HEK293 (cell line): ENCODE results near the gene C1orf21.

Experiments used
- HOXD13 ChIP-seq: sonication (generic); formaldehyde crosslinking; IDR thresholded peaks from 2 replicates; pipeline ENCODE4 v1.8.0; 2022; ENCODE audit warnings: missing genetic modification reagents, borderline replicate concordance
- ZFP69B ChIP-seq: fragments of 450-650 bp; formaldehyde crosslinking; IDR thresholded peaks from 2 replicates; pipeline ENCODE4 v1.5.1; 2016; ENCODE audit warnings: missing biosample characterization, missing genetic modification characterization
- ZNF112 ChIP-seq: fragments of 450-650 bp; formaldehyde crosslinking; IDR thresholded peaks from 2 replicates; pipeline ENCODE4 v1.5.0; 2017; ENCODE audit warnings: missing biosample characterization, missing genetic modification characterization
- ZNF202 ChIP-seq: fragments of 450-650 bp; formaldehyde crosslinking; IDR thresholded peaks from 2 replicates; pipeline ENCODE4 v1.5.1; 2016; ENCODE audit warnings: missing biosample characterization, missing genetic modification characterization, borderline replicate concordance
- ZNF280D ChIP-seq: fragments of 450-650 bp; formaldehyde crosslinking; IDR thresholded peaks from 2 replicates; pipeline ENCODE4 v1.5.1; 2016; ENCODE audit warnings: missing biosample characterization, missing genetic modification characterization
- ZNF350 ChIP-seq: fragments of 450-650 bp; formaldehyde crosslinking; IDR thresholded peaks from 2 replicates; pipeline ENCODE4 v1.5.0; 2017; ENCODE audit warnings: missing biosample characterization, mild to moderate bottlenecking, missing genetic modification characterization
- ZNF514 ChIP-seq: fragments of 450-650 bp; formaldehyde crosslinking; IDR thresholded peaks from 2 replicates; pipeline ENCODE4 v1.5.1; 2016; ENCODE audit warnings: missing biosample characterization, missing genetic modification characterization
- ZNF558 ChIP-seq: fragments of 450-650 bp; formaldehyde crosslinking; IDR thresholded peaks from 2 replicates; pipeline ENCODE4 v1.5.1; 2016; ENCODE audit warnings: missing biosample characterization, missing genetic modification characterization
- ZNF596 ChIP-seq: fragments of 450-650 bp; IDR thresholded peaks from 2 replicates; pipeline ENCODE4 v1.5.0; 2018; ENCODE audit warnings: missing biosample characterization, mild to moderate bottlenecking, missing genetic modification characterization, moderate library complexity
- ZNF623 ChIP-seq: fragments of 450-650 bp; formaldehyde crosslinking; IDR thresholded peaks from 2 replicates; pipeline ENCODE4 v1.5.1; 2016; ENCODE audit warnings: missing biosample characterization, missing genetic modification characterization
- ZNF626 ChIP-seq: fragments of 450-650 bp; sonication (Bioruptor Pico); formaldehyde crosslinking; IDR thresholded peaks from 2 replicates; pipeline ENCODE4 v1.5.1; 2018; ENCODE audit warnings: missing biosample characterization, missing genetic modification characterization, inconsistent platforms
- ZSCAN4 ChIP-seq: fragments of 450-650 bp; formaldehyde crosslinking; IDR thresholded peaks from 2 replicates; pipeline ENCODE4 v1.5.1; 2017; ENCODE audit warnings: missing biosample characterization, missing genetic modification characterization
- TF ChIP-seq, protein P1 (sequence below): fragments of 450-650 bp; formaldehyde crosslinking; IDR thresholded peaks from 2 replicates; pipeline ENCODE4 v1.5.1; 2016; ENCODE audit warnings: missing biosample characterization, missing genetic modification characterization, borderline replicate concordance
- TF ChIP-seq, protein P2 (sequence below): fragments of 450-650 bp; formaldehyde crosslinking; IDR thresholded peaks from 2 replicates; pipeline ENCODE4 v1.5.1; 2017; ENCODE audit warnings: missing biosample characterization, missing genetic modification characterization
- TF ChIP-seq, protein P3 (sequence below): fragments of 450-650 bp; formaldehyde crosslinking; IDR thresholded peaks from 2 replicates; pipeline ENCODE4 v1.5.1; 2016; ENCODE audit warnings: missing biosample characterization, missing genetic modification characterization
- TF ChIP-seq, protein P4 (sequence below): fragments of 450-650 bp; formaldehyde crosslinking; IDR thresholded peaks from 2 replicates; pipeline ENCODE4 v1.5.1; 2016; ENCODE audit warnings: missing biosample characterization, missing genetic modification characterization

Gene C1orf21

GRCh38 chr1:184407816-184408510 is 21.1 kb downstream of the C1orf21 start (continued):
- TF ChIP-seq, protein P1, sequence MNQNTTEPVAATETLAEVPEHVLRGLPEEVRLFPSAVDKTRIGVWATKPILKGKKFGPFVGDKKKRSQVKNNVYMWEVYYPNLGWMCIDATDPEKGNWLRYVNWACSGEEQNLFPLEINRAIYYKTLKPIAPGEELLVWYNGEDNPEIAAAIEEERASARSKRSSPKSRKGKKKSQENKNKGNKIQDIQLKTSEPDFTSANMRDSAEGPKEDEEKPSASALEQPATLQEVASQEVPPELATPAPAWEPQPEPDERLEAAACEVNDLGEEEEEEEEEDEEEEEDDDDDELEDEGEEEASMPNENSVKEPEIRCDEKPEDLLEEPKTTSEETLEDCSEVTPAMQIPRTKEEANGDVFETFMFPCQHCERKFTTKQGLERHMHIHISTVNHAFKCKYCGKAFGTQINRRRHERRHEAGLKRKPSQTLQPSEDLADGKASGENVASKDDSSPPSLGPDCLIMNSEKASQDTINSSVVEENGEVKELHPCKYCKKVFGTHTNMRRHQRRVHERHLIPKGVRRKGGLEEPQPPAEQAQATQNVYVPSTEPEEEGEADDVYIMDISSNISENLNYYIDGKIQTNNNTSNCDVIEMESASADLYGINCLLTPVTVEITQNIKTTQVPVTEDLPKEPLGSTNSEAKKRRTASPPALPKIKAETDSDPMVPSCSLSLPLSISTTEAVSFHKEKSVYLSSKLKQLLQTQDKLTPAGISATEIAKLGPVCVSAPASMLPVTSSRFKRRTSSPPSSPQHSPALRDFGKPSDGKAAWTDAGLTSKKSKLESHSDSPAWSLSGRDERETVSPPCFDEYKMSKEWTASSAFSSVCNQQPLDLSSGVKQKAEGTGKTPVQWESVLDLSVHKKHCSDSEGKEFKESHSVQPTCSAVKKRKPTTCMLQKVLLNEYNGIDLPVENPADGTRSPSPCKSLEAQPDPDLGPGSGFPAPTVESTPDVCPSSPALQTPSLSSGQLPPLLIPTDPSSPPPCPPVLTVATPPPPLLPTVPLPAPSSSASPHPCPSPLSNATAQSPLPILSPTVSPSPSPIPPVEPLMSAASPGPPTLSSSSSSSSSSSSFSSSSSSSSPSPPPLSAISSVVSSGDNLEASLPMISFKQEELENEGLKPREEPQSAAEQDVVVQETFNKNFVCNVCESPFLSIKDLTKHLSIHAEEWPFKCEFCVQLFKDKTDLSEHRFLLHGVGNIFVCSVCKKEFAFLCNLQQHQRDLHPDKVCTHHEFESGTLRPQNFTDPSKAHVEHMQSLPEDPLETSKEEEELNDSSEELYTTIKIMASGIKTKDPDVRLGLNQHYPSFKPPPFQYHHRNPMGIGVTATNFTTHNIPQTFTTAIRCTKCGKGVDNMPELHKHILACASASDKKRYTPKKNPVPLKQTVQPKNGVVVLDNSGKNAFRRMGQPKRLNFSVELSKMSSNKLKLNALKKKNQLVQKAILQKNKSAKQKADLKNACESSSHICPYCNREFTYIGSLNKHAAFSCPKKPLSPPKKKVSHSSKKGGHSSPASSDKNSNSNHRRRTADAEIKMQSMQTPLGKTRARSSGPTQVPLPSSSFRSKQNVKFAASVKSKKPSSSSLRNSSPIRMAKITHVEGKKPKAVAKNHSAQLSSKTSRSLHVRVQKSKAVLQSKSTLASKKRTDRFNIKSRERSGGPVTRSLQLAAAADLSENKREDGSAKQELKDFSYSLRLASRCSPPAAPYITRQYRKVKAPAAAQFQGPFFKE (tag by site-specific recombination) = no peak
- TF ChIP-seq, protein P2, sequence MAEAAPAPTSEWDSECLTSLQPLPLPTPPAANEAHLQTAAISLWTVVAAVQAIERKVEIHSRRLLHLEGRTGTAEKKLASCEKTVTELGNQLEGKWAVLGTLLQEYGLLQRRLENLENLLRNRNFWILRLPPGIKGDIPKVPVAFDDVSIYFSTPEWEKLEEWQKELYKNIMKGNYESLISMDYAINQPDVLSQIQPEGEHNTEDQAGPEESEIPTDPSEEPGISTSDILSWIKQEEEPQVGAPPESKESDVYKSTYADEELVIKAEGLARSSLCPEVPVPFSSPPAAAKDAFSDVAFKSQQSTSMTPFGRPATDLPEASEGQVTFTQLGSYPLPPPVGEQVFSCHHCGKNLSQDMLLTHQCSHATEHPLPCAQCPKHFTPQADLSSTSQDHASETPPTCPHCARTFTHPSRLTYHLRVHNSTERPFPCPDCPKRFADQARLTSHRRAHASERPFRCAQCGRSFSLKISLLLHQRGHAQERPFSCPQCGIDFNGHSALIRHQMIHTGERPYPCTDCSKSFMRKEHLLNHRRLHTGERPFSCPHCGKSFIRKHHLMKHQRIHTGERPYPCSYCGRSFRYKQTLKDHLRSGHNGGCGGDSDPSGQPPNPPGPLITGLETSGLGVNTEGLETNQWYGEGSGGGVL = peak; percentile 17; the same call in 1 of the 2 replicates
- TF ChIP-seq ZFP69B (tag by site-specific recombination) = peak; percentile 67
- TF ChIP-seq ZNF514 = no peak
- TF ChIP-seq, protein P3, sequence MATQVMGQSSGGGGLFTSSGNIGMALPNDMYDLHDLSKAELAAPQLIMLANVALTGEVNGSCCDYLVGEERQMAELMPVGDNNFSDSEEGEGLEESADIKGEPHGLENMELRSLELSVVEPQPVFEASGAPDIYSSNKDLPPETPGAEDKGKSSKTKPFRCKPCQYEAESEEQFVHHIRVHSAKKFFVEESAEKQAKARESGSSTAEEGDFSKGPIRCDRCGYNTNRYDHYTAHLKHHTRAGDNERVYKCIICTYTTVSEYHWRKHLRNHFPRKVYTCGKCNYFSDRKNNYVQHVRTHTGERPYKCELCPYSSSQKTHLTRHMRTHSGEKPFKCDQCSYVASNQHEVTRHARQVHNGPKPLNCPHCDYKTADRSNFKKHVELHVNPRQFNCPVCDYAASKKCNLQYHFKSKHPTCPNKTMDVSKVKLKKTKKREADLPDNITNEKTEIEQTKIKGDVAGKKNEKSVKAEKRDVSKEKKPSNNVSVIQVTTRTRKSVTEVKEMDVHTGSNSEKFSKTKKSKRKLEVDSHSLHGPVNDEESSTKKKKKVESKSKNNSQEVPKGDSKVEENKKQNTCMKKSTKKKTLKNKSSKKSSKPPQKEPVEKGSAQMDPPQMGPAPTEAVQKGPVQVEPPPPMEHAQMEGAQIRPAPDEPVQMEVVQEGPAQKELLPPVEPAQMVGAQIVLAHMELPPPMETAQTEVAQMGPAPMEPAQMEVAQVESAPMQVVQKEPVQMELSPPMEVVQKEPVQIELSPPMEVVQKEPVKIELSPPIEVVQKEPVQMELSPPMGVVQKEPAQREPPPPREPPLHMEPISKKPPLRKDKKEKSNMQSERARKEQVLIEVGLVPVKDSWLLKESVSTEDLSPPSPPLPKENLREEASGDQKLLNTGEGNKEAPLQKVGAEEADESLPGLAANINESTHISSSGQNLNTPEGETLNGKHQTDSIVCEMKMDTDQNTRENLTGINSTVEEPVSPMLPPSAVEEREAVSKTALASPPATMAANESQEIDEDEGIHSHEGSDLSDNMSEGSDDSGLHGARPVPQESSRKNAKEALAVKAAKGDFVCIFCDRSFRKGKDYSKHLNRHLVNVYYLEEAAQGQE (tag by site-specific recombination) = no peak
- TF ChIP-seq ZNF280D (tag by site-specific recombination) = no peak
- no peak for TF ChIP-seq ZNF626 (tag by site-specific recombination)
- TF ChIP-seq ZNF596 (tag by site-specific recombination) = no peak
- TF ChIP-seq ZSCAN4 (tag by site-specific recombination) = no peak
- TF ChIP-seq ZNF623 (tag by site-specific recombination) = no peak
- no peak for TF ChIP-seq ZNF350 (tag by site-specific recombination)
- TF ChIP-seq ZNF112 (tag by site-specific recombination) = no peak
- TF ChIP-seq, protein P4, sequence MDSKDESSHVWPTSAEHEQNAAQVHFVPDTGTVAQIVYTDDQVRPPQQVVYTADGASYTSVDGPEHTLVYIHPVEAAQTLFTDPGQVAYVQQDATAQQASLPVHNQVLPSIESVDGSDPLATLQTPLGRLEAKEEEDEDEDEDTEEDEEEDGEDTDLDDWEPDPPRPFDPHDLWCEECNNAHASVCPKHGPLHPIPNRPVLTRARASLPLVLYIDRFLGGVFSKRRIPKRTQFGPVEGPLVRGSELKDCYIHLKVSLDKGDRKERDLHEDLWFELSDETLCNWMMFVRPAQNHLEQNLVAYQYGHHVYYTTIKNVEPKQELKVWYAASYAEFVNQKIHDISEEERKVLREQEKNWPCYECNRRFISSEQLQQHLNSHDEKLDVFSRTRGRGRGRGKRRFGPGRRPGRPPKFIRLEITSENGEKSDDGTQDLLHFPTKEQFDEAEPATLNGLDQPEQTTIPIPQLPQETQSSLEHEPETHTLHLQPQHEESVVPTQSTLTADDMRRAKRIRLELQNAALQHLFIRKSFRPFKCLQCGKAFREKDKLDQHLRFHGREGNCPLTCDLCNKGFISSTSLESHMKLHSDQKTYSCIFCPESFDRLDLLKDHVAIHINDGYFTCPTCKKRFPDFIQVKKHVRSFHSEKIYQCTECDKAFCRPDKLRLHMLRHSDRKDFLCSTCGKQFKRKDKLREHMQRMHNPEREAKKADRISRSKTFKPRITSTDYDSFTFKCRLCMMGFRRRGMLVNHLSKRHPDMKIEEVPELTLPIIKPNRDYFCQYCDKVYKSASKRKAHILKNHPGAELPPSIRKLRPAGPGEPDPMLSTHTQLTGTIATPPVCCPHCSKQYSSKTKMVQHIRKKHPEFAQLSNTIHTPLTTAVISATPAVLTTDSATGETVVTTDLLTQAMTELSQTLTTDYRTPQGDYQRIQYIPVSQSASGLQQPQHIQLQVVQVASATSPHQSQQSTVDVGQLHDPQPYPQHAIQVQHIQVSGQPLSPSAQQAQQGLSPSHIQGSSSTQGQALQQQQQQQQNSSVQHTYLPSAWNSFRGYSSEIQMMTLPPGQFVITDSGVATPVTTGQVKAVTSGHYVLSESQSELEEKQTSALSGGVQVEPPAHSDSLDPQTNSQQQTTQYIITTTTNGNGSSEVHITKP (tag by site-specific recombination) = peak; percentile 55
- TF ChIP-seq ZNF558 (tag by site-specific recombination) = no peak
- no peak for TF ChIP-seq HOXD13 (CRISPR knock-in tag)
- TF ChIP-seq ZNF202 (tag by site-specific recombination) = no peak
- TF ChIP-seq, all 188 proteins: peak for 17
